ACC112 (cell line): ENCODE results near the gene ATP6V0A4.

Experiments used
- H2AFZ ChIP-seq: fragments of 200-600 bp; sonication (generic); one replicate; pipeline ENCODE4 v1.6.0; 2017; ENCODE audit warnings: antibody characterized with exemption, low read length; ENCODE audit not compliant: unreplicated experiment
- H3K27ac ChIP-seq: fragments of 200-600 bp; sonication (generic); 2 replicates; pipeline ENCODE4 v1.5.1; 2014; ENCODE audit warnings: low read depth, mild to moderate bottlenecking, antibody characterized with exemption, low read length, moderate library complexity
- H3K27me3 ChIP-seq: fragments of 200-600 bp; sonication (generic); 2 replicates; pipeline ENCODE4 v1.6.1; 2014; ENCODE audit warnings: mild to moderate bottlenecking, antibody characterized with exemption, low read length, moderate library complexity, mixed read lengths; ENCODE audit not compliant: insufficient read depth
- H3K36me3 ChIP-seq: fragments of 200-600 bp; sonication (generic); 2 replicates; pipeline ENCODE4 v1.6.1; 2016; ENCODE audit warnings: mild to moderate bottlenecking, antibody characterized with exemption, low read length, moderate library complexity, mixed read lengths; ENCODE audit not compliant: insufficient read depth
- H3K4me1 ChIP-seq: fragments of 200-600 bp; sonication (generic); one replicate; pipeline ENCODE4 v1.6.1; 2016; ENCODE audit warnings: low read length, mixed read lengths; ENCODE audit not compliant: insufficient read depth, unreplicated experiment, control insufficient read depth
- H3K4me3 ChIP-seq: fragments of 200-600 bp; sonication (generic); 2 replicates; pipeline ENCODE4 v1.5.1; 2014; ENCODE audit warnings: mild to moderate bottlenecking, low read depth, low read length
- H3K79me2 ChIP-seq: fragments of 200-600 bp; sonication (generic); one replicate; pipeline ENCODE4 v1.6.0; 2016; ENCODE audit warnings: low read length; ENCODE audit not compliant: control insufficient read depth, unreplicated experiment, insufficient read depth

Gene ATP6V0A4

DNA sequence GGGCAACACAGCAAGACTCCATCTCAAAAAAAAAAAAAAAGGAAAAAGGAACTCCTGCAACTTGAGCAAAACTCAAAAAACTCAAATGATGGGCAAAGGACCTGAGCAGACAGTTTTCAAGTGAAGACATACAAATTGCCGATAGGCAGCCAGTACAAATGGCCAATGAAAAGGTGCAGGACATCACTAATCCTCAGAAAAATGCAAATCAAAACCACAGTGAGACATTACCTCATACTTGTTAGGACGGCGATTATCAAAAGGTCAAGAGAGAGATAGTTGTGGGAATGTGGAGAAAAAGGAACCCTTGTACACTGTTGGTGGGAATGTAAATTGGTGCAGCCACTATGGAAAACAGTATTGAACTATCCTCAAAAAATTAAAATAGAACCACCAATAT, 113.7 kb downstream of the ATP6V0A4 start:
- Histone ChIP-seq H3K4me3 (no peak overlapping the region), H3K36me3 (no peaks in the 10 kb centered on the region), H3K79me2 (no peaks in the 10 kb centered on the region), H3K27ac (no peak overlapping the region), H2AFZ (no peak overlapping the region), H3K27me3 (peaks cover 12% of the 10 kb centered on the region), H3K4me1 (no peaks in the 10 kb centered on the region)

DNA sequence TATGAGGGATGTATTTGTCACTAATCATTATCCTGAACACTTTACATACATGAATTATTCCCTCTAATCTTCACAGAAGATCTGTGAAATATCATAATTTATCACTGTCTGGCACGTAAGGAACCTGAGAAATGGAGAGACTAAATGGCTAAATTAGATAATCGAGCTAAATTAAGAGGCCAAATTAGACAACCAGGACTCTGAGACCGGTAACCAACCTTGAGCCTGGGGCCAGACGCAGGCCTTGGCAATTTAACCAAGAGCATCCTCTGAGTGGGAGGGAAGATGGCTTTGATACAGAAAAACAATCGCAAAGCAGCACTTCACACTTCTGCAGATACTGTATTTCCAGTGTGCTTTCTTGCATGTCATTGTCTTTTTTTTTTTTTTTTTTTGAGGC, 118.2 kb downstream of the ATP6V0A4 start:
- no peaks in the 10 kb centered on the region for H3K36me3 ChIP-seq
- H3K27me3 ChIP-seq = peaks cover 21% of the 10 kb centered on the region
- no peak overlapping the region for H3K27ac ChIP-seq
- H3K4me3 ChIP-seq = no peak overlapping the region
- no peak overlapping the region for H2AFZ ChIP-seq
- H3K79me2 ChIP-seq = no peaks in the 10 kb centered on the region
- no peaks in the 10 kb centered on the region for H3K4me1 ChIP-seq

DNA sequence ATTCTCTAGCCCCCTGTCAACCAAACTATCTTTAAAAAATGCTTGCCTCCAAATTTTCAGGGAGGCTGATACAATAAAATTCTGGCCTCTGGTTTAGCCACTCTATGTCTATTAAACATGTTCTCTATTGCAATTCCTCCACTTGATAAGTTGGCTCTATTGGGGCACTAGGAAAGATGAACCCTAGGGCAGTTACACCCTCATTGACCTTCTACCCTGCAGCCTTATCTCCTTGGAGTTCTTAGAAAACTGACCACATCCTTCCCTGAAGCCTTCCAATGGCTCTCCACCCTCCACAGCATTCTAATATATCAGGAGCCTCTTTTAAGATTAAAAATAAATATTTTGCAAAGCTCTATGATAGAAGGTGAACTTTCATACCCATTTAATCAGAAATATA, 127.4 kb downstream of the ATP6V0A4 start:
- Histone ChIP-seq H3K27ac (no peak overlapping the region), H3K4me1 (no peaks in the 10 kb centered on the region), H3K4me3 (no peak overlapping the region), H3K36me3 (no peaks in the 10 kb centered on the region), H3K27me3 (peaks cover 51% of the 10 kb centered on the region), H3K79me2 (no peaks in the 10 kb centered on the region), H2AFZ (no peak overlapping the region)

DNA sequence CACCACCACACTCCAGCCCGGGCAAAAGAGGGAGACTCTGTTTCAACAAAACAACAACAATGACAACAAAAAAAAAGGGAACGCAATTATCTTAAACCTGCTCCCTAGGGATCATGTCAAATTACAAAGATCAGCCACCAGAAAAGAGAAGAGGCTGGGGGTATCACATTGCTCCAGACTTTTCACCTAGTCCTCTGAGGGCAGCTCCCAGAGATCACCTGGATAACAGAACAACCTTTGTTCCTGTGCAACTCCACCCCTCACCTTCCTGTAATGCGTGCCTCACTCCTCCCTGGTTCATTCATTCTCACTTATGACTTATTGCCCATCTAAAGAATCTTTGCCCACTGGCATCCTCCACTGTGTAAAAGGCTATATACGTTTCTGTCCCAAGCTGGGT, 128.6 kb downstream of the ATP6V0A4 start:
- H3K4me1 ChIP-seq = no peaks in the 10 kb centered on the region
- no peak overlapping the region for H3K27ac ChIP-seq
- H3K27me3 ChIP-seq = peaks cover 58% of the 10 kb centered on the region
- H3K36me3 ChIP-seq = no peaks in the 10 kb centered on the region
- no peak overlapping the region for H3K4me3 ChIP-seq
- H2AFZ ChIP-seq = no peak overlapping the region
- H3K79me2 ChIP-seq = no peaks in the 10 kb centered on the region

DNA sequence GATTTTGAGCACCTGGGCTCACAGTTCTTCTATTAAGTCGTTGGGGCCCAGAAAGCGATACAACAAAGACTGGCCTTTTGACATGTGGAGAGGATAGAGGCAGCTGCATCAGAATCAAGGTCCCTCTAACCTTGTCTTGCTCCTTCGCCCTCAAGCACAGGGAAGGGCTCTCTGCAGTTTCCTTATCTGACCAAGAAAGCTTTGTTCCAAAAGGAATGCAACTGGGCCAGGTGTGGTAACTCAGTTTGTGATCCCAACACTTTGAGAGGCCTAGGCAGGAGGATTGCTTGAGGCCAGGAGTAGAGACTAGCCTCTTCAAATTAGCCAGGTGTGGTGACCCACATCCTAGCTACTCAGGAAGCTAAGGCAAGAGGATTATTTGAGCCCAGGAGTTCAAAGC, 129.1 kb downstream of the ATP6V0A4 start:
- H3K36me3 ChIP-seq = no peaks in the 10 kb centered on the region
- H3K4me1 ChIP-seq = no peaks in the 10 kb centered on the region
- no peak overlapping the region for H2AFZ ChIP-seq
- peaks cover 61% of the 10 kb centered on the region for H3K27me3 ChIP-seq
- no peak overlapping the region for H3K4me3 ChIP-seq
- no peaks in the 10 kb centered on the region for H3K79me2 ChIP-seq
- no peak overlapping the region for H3K27ac ChIP-seq

DNA sequence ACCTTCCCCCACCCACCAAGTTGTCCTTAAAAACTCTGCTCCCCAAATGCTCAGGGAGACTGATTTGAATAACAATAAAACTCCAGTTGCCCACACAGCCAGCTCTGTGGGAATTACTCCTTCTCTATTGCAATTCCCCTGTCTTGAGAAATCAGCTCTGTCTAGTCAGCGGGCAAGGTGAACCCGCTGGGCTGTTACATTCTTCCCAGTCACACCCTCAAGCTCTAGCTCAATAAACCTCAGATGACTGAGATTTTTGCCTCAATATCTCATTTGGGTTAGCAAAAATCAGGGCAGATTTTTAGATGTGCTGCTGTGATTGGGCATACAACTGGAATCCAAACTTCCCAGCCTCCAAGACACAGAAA, 129.8 kb downstream of the ATP6V0A4 start:
- Histone ChIP-seq H3K36me3 (no peaks in the 10 kb centered on the region), H2AFZ (no peak overlapping the region), H3K27ac (no peak overlapping the region), H3K4me3 (no peak overlapping the region), H3K27me3 (peaks cover 68% of the 10 kb centered on the region), H3K79me2 (no peaks in the 10 kb centered on the region), H3K4me1 (no peaks in the 10 kb centered on the region)

DNA sequence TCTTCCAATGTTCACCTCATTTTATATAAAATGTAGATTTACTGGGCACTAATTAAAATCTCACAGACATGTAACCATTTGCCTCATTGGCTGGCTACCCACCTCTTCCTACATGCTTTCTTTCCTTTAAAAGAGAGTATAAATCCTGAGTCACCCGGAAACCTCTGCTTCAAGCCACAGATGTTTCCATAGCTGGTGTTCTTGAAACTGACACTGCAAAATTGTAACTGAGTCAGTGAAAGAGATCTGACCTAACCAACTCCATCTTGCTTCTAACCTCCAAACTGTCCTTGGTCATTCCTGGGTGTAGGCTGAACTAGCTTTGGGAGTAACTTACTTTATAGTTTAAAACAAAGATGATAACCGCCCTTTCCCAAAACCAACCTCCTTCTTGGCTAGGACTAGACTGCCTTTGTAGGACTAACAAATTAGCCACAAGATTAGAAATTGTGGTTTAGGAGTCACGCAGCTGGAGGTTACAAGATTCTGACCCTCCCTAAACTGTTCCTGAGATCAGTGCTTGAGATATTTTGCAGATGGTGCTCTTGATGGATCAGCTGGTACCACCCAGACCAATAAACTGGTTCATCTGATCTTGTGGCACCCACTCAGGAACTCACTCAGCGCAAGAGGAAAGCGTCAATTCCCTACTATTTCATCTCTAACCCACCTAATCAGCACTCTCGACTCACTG, 130.3 kb downstream of the ATP6V0A4 start:
- no peaks in the 10 kb centered on the region for H3K79me2 ChIP-seq
- peaks cover 73% of the 10 kb centered on the region for H3K27me3 ChIP-seq
- H2AFZ ChIP-seq = no peak overlapping the region
- no peaks in the 10 kb centered on the region for H3K36me3 ChIP-seq
- H3K4me1 ChIP-seq = no peaks in the 10 kb centered on the region
- no peak overlapping the region for H3K27ac ChIP-seq
- no peak overlapping the region for H3K4me3 ChIP-seq

DNA sequence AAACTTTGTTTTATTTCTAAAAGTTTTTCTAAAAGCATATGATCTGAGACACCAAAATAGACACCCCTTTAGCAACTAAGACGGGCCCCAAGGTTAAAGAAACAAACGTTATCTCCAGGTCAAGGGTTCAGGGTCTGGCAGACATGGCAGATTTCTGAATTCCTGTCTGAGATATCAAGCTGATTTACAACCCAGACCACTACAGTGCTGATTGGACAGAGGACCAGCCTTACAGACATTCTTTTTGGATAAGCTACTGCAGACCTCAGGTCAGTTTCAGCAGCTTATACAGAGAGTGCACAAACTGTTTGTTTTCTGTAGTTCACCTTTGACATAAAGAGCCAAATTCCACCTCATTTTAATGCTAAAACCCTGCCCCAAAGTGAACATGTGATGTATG, 131.6 kb downstream of the ATP6V0A4 start:
- H3K79me2 ChIP-seq = no peaks in the 10 kb centered on the region
- no peaks in the 10 kb centered on the region for H3K4me1 ChIP-seq
- no peak overlapping the region for H2AFZ ChIP-seq
- peaks cover 86% of the 10 kb centered on the region for H3K27me3 ChIP-seq
- H3K27ac ChIP-seq = no peak overlapping the region
- H3K4me3 ChIP-seq = no peak overlapping the region
- H3K36me3 ChIP-seq = no peaks in the 10 kb centered on the region

DNA sequence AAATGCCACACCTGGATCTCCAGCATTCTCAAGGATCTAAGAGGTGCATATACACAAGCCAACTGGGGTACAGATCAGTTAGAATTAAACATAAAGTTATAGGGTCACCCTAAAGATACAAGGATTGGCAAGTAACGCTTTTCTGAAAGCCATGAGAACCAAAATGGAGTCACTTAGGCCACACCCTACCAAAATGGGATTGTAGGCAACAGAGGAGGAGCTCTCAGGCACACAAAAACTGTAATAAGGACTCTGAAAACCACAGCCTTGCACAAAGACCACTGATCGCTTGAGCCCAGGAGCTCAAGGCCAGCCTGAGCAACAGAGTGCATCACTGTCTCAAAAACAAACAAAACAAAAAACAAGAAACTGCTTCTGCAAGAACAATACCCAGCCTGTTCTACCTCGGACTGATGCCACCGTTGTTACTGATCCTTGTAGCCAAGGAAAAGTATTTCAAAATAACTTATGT, 132.3 kb downstream of the ATP6V0A4 start:
- H3K36me3 ChIP-seq = no peaks in the 10 kb centered on the region
- H3K4me1 ChIP-seq = no peaks in the 10 kb centered on the region
- H3K79me2 ChIP-seq = no peaks in the 10 kb centered on the region
- H3K27me3 ChIP-seq = peaks cover 93% of the 10 kb centered on the region
- H3K27ac ChIP-seq = no peak overlapping the region
- H2AFZ ChIP-seq = no peak overlapping the region
- no peak overlapping the region for H3K4me3 ChIP-seq

DNA sequence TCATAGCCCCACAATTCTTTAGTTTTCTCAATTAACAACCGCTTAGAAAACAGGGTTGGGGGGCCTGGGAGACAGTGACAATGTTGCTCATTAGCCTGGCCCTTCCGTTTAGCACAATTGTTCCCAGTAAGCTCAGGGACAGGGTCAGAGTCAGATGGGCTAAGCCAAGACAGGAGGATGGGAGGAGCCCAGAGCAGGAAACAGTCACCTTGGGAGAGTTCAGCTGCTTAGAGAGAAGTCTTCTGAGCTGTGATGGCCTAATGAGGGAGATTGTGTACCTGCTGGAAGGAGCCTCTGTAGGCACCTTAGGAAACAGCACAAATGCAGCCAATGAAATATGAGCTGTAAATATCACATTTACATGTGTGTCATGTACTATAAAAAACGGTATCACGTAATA, 132.7 kb downstream of the ATP6V0A4 start:
- Histone ChIP-seq H3K27ac (no peak overlapping the region), H3K79me2 (no peaks in the 10 kb centered on the region), H2AFZ (no peak overlapping the region), H3K4me3 (no peak overlapping the region), H3K4me1 (no peaks in the 10 kb centered on the region), H3K36me3 (no peaks in the 10 kb centered on the region), H3K27me3 (peaks cover 89% of the 10 kb centered on the region)
